Epithelial cell of esophagus (primary cell): ENCODE measurements around the gene PAK4.

Experiments
- DNase-seq: peaks from one replicate; pipeline ENCODE4 v3.0.0; 2010; ENCODE audit warnings: low read depth
- H3K4me3 ChIP-seq: 2 replicates; pipeline ENCODE4 v1.5.1; 2011; ENCODE audit warnings: mild to moderate bottlenecking, low read length, control low read depth
- TF ChIP-seq, protein P1 (sequence below): IDR thresholded peaks from 2 replicates; pipeline ENCODE4 v1.5.1; 2011; ENCODE audit warnings: low read depth, mild to moderate bottlenecking, low read length, control low read depth, inconsistent platforms; ENCODE audit not compliant: insufficient read depth; ENCODE audit errors: missing control alignments

The PAK4 gene

DNA sequence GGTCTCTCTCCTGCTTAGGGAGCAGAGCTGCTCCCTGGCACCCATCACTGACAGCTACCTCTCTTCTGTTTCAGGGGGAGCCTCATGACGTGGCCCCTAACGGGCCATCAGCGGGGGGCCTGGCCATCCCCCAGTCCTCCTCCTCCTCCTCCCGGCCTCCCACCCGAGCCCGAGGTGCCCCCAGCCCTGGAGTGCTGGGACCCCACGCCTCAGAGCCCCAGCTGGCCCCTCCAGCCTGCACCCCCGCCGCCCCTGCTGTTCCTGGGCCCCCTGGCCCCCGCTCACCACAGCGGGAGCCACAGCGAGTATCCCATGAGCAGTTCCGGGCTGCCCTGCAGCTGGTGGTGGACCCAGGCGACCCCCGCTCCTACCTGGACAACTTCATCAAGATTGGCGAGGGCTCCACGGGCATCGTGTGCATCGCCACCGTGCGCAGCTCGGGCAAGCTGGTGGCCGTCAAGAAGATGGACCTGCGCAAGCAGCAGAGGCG lies 48.0 kb downstream of the PAK4 start:
- DNase-seq = no peak
- no peak overlapping the region for H3K4me3 ChIP-seq
- TF ChIP-seq, protein P1, sequence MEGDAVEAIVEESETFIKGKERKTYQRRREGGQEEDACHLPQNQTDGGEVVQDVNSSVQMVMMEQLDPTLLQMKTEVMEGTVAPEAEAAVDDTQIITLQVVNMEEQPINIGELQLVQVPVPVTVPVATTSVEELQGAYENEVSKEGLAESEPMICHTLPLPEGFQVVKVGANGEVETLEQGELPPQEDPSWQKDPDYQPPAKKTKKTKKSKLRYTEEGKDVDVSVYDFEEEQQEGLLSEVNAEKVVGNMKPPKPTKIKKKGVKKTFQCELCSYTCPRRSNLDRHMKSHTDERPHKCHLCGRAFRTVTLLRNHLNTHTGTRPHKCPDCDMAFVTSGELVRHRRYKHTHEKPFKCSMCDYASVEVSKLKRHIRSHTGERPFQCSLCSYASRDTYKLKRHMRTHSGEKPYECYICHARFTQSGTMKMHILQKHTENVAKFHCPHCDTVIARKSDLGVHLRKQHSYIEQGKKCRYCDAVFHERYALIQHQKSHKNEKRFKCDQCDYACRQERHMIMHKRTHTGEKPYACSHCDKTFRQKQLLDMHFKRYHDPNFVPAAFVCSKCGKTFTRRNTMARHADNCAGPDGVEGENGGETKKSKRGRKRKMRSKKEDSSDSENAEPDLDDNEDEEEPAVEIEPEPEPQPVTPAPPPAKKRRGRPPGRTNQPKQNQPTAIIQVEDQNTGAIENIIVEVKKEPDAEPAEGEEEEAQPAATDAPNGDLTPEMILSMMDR = no peak

DNA sequence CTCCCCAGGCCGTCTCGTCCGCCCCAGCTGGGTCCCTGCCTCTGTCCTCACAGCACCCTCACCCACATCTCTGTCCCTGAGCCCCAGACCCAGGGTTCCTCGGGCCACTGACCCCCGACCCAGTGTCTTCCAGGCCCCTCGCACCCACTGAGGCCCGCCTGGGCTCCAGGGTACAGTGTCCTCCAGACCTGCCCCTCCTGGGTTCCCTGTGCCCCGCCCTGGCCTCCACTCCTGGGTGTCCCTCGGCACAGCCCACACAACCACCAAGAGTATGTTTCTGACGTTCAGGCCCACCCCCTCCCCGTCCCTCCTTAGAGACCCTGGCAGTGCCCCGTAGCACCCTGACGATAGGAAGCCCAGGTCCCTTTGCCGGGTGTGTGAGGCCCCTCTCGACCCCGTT lies 48.6 kb downstream of the PAK4 start:
- TF ChIP-seq, protein P1 = no peak
- no peak overlapping the region for H3K4me3 ChIP-seq
- DNase-seq = no peak

DNA sequence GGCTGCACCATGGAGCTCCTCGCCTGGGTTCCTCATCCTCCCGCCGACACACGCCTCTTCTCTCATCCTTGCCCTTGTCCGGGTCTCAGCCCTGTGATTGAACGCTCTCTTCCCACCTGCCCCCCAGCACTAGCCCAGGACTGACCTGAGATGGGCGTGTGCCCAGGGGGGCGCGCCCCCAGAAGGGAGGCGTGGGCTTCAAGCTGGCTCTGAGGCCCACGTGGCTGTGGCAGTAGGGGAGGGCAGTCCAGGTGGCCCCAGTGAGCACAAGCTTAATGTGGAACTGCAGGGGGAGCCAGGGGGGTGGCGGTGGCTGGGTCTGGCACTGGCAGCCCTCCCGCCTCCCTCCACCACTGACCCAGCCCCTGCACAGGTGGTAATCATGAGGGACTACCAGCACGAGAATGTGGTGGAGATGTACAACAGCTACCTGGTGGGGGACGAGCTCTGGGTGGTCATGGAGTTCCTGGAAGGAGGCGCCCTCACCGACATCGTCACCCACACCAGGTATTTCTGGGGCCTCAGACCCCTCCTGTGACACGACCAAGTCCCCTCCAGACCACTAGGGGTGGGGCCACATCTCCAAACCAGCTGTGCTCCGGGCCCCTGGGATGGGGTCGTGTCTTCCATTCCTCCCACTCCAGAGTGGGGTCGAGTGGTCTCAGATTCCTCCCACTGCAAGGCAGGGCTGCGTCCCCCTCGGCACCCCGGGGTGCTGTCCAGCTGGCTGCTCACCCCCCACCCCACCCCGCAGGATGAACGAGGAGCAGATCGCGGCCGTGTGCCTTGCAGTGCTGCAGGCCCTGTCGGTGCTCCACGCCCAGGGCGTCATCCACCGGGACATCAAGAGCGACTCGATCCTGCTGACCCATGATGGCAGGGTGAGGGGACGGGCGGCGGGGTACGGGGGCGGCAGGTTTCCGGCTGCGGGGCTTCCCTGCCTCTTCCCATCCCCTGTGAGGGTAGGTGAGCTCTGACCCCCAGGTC lies 49.3 kb downstream of the PAK4 start:
- no peak overlapping the region for H3K4me3 ChIP-seq
- TF ChIP-seq, protein P1 = no peak

GRCh38 chr19:39175564-39175963 lies 50.0 kb downstream of the PAK4 start:
- DNase-seq = no peak
- TF ChIP-seq, protein P1 = no peak
- H3K4me3 ChIP-seq = no peak overlapping the region

More for the DNA sequence above, 49.3 kb downstream of the PAK4 start:
- no peak for DNase-seq

- DNase-seq = no peak
- TF ChIP-seq, protein P1 = no peak
- no peak overlapping the region for H3K4me3 ChIP-seq
These were observed 51.6 kb downstream of the PAK4 start for GRCh38 chr19:39177110-39177699.

DNA sequence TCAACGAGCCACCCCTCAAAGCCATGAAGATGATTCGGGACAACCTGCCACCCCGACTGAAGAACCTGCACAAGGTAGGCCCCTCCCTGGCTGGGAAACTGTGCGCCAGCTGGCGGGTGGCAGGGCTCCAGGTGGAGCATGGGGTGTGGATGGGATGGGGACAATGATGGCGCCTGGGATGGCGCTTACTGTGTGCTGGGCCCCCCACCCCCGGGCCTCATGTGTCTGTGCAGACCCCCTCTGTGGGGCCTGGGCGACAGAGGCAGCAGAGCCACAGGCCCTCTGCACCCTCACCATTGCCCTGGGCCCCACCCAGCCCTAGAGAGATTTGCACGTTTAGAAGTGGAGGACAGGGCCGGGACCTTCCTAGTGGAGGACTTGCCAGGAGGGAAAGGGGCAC lies 52.1 kb downstream of the PAK4 start:
- H3K4me3 ChIP-seq = no peak overlapping the region
- DNase-seq = no peak
- TF ChIP-seq, protein P1 = no peak
